Gastrocnemius medialis (tissue), 4 donors: ENCODE measurements around the gene NADK.

Experiments used
- CTCF ChIP-seq, 5 experiments: fragments of 450-650 bp in 3 of 5; fragments of 200-600 bp in 2 of 5; sonication (generic) in 2 of 5; IDR thresholded peaks in 4 of 5; conservative IDR thresholded peaks in 1 of 5; 1 replicate in 4 of 5; 2 replicates in 1 of 5; pipeline ENCODE4 v1.5.1; 2016 to 2019; ENCODE audit warnings: antibody characterized with exemption in 5 of 5, mild to moderate bottlenecking in 3 of 5, moderate library complexity in 3 of 5
- POLR2A ChIP-seq, 2 donors: fragments of 450-650 bp; IDR thresholded peaks; one replicate each; pipeline ENCODE4 v1.6.1; 2017; ENCODE audit warnings: antibody characterized with exemption in 2 of 2, mild to moderate bottlenecking in 2 of 2, moderate library complexity in 2 of 2

GRCh38 chr1:1755852-1756251, 22.4 kb downstream of the NADK start:
- no peak for TF ChIP-seq CTCF (IDR thresholded peaks at IDR 0.05 in 4 of 5, conservative IDR thresholded peaks at IDR 0.05 in 1 of 5)
- TF ChIP-seq POLR2A (IDR thresholded peaks at IDR 0.05) = no peak
